Measurements from ENCODE around the gene WDR5B.

DNA sequence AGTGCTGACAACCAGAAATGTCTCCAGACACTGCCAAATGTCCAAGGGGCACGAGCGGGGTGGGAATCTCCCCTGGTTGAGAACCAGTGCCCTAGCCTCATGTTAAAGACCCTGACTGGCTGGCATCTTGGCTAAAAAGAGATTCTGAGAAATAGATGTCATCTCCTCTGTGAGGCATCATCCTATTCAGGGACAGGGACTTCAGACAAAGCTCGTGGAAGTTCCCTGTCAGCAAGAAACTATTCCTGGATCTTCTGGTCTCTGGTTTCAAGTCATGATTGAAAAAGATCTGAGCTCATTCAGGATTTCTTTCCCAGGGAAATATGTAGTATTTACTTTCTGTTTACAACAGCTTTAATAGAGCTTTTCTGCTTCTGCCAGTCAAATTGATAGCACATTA, 10.8 kb downstream of the WDR5B start:
- TF ChIP-seq EZH2phosphoT487 (IDR thresholded peaks at IDR 0.05; ENCODE audit: low read depth, severe bottlenecking, unreplicated experiment) (no peak), EZH2 (IDR thresholded peaks at IDR 0.05; ENCODE audit: borderline replicate concordance) (no peak)
- TF ChIP-seq, protein P1, sequence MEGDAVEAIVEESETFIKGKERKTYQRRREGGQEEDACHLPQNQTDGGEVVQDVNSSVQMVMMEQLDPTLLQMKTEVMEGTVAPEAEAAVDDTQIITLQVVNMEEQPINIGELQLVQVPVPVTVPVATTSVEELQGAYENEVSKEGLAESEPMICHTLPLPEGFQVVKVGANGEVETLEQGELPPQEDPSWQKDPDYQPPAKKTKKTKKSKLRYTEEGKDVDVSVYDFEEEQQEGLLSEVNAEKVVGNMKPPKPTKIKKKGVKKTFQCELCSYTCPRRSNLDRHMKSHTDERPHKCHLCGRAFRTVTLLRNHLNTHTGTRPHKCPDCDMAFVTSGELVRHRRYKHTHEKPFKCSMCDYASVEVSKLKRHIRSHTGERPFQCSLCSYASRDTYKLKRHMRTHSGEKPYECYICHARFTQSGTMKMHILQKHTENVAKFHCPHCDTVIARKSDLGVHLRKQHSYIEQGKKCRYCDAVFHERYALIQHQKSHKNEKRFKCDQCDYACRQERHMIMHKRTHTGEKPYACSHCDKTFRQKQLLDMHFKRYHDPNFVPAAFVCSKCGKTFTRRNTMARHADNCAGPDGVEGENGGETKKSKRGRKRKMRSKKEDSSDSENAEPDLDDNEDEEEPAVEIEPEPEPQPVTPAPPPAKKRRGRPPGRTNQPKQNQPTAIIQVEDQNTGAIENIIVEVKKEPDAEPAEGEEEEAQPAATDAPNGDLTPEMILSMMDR (IDR thresholded peaks at IDR 0.05; ENCODE audit: poor library complexity) = no peak
